LNCaP clone FGC (cell line): ENCODE data around the gene SMO.

Source experiments
- DNase-seq: peaks from one replicate; pipeline ENCODE4 v3.0.0-alpha.2; 2011; ENCODE audit warnings: low read depth
- H3K4me3 ChIP-seq: 2 replicates; pipeline ENCODE4 v1.5.1; 2011; ENCODE audit warnings: mild to moderate bottlenecking, low read depth, low read length, control low read depth
- TF ChIP-seq, protein P1 (sequence below): IDR thresholded peaks from 2 replicates; pipeline ENCODE4 v1.5.1; 2012; ENCODE audit warnings: mild to moderate bottlenecking; ENCODE audit not compliant: control insufficient read depth, insufficient read depth; ENCODE audit errors: extremely low read depth

SMO gene

GRCh38 chr7:129258649-129259389, 70.4 kb downstream of the SMO start:
- DNase-seq = no peak
- H3K4me3 ChIP-seq = no peak overlapping the region

DNA sequence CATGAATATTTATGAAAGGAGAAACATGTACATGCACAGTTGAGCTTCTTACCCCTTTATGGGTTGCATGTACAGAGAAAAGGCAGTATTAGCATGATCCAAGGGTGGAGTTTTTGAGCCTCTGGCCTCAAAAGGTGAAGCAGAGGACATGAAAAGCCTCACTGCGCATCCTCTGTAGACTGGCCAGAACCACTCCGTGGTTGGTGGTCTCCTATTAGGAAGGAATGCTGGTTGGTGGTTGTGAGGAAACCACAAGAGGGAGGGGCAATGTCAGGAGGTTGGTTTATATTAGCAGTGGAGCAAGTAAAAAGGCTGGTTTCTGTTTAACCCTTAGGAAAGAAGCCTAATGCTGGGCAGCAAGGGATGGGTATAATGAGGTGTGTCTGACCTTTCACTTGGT, 73.9 kb downstream of the SMO start:
- TF ChIP-seq, protein P1, sequence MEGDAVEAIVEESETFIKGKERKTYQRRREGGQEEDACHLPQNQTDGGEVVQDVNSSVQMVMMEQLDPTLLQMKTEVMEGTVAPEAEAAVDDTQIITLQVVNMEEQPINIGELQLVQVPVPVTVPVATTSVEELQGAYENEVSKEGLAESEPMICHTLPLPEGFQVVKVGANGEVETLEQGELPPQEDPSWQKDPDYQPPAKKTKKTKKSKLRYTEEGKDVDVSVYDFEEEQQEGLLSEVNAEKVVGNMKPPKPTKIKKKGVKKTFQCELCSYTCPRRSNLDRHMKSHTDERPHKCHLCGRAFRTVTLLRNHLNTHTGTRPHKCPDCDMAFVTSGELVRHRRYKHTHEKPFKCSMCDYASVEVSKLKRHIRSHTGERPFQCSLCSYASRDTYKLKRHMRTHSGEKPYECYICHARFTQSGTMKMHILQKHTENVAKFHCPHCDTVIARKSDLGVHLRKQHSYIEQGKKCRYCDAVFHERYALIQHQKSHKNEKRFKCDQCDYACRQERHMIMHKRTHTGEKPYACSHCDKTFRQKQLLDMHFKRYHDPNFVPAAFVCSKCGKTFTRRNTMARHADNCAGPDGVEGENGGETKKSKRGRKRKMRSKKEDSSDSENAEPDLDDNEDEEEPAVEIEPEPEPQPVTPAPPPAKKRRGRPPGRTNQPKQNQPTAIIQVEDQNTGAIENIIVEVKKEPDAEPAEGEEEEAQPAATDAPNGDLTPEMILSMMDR = no peak
- no peak overlapping the region for H3K4me3 ChIP-seq
- DNase-seq = no peak

More at GRCh38 chr7:129258649-129259389, 70.4 kb downstream of the SMO start:
- TF ChIP-seq, protein P1 = no peak
